Measurements from ENCODE around the gene SLC7A7. TPM values are rescaled to one million over a fixed set of nuclear protein-coding genes. Genes with fewer than 3 reads are reported as not detected.

SLC7A7 gene
- total and polyA plus RNA-seq, 2 of the 13 experiments (the other 11 are each of a cell fraction or from before 2014, with no cell fraction given) = 0.13 to 0.63 TPM

DNA sequence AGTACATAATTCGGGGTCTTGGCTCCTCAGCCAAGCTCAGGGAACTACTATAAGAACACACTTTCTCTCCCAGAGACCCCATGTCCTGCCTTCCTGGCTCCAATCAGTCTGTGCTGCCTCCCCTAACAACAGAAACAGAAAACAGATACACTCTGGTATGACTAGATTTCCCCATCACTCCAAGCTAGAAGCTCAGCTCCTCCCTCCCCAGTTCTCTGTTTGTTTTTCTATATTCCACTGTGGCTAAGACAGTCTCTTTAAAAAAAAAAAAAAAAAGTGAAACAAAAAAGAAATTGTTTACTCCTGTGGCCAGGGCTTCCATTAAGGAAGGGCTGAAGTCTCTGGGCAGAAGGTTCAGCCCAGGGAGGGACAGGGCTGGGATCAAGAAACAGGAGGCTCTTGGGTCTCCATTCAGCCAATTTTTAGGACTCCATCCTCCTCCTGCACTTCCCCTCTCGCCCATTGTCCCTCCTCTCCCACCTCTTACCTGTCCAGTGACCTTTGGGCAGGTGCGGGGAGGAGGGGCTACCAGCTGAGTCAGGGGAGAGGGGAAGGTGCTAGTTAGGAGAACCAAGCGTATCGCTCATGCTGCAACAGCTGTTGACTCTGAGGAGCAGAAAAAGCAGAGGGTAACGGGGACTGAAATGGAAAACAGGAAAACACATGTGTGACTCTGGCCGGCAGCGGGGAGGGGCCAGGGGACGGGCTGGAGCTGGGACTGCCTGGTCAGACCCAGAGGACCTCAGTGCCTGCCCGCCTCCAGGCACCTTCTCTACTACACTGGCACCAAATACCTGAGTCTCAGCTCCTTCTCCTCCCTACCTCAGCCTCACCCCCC, 4.1 kb upstream of the SLC7A7 start (continued):
- TF ChIP-seq, protein P1, sequence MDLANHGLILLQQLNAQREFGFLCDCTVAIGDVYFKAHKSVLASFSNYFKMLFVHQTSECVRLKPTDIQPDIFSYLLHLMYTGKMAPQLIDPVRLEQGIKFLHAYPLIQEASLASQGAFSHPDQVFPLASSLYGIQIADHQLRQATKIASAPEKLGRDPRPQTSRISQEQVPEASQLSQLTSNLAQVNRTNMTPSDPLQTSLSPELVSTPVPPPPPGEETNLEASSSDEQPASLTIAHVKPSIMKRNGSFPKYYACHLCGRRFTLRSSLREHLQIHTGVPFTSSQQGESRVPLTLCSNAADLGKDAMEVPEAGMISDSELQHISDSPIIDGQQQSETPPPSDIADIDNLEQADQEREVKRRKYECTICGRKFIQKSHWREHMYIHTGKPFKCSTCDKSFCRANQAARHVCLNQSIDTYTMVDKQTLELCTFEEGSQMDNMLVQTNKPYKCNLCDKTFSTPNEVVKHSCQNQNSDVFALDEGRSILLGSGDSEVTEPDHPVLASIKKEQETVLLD (CRISPR knock-in tag; IDR thresholded peaks at IDR 0.05; ENCODE audit: low read depth) = no peak
- TF ChIP-seq, protein P2, sequence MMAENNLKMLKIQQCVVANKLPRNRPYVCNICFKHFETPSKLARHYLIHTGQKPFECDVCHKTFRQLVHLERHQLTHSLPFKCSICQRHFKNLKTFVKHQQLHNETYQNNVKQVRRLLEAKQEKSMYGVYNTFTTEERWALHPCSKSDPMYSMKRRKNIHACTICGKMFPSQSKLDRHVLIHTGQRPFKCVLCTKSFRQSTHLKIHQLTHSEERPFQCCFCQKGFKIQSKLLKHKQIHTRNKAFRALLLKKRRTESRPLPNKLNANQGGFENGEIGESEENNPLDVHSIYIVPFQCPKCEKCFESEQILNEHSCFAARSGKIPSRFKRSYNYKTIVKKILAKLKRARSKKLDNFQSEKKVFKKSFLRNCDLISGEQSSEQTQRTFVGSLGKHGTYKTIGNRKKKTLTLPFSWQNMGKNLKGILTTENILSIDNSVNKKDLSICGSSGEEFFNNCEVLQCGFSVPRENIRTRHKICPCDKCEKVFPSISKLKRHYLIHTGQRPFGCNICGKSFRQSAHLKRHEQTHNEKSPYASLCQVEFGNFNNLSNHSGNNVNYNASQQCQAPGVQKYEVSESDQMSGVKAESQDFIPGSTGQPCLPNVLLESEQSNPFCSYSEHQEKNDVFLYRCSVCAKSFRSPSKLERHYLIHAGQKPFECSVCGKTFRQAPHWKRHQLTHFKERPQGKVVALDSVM (CRISPR knock-in tag; IDR thresholded peaks at IDR 0.05) = no peak
- TF ChIP-seq ZSCAN12 (CRISPR knock-in tag; IDR thresholded peaks at IDR 0.05) (no peak), SALL1 (CRISPR knock-in tag; IDR thresholded peaks at IDR 0.05) (peak; percentile 58; the same call in 1 of the 2 replicates), HMG20A (CRISPR knock-in tag; IDR thresholded peaks at IDR 0.05; ENCODE audit: borderline replicate concordance) (0 out of 2 replicates have a peak, but pooled peaks have one; percentile 18), ZNF501 (CRISPR knock-in tag; IDR thresholded peaks at IDR 0.05) (no peak; the same call in 1 of the 2 replicates), ARNT (IDR thresholded peaks at IDR 0.05) (no peak), RBFOX2 (IDR thresholded peaks at IDR 0.05; ENCODE audit: low read depth, low read length) (no peak), CBFB (CRISPR knock-in tag; IDR thresholded peaks at IDR 0.05) (no peak), ZNF768 (CRISPR knock-in tag; IDR thresholded peaks at IDR 0.05) (no peak), POLR2AphosphoS2 (IDR thresholded peaks at IDR 0.05; ENCODE audit: low read depth, low read length) (no peak), ZNF776 (CRISPR knock-in tag; IDR thresholded peaks at IDR 0.05) (no peak), RFX1 (IDR thresholded peaks at IDR 0.05) (no peak; the same call in 1 of the 2 replicates), ZNF781 (CRISPR knock-in tag; IDR thresholded peaks at IDR 0.05; ENCODE audit: borderline replicate concordance, not compliant biosample characterization) (no peak), PHF20 (CRISPR knock-in tag; IDR thresholded peaks at IDR 0.05) (0 out of 2 replicates have a peak, but pooled peaks have one; percentile 44), ATM (IDR thresholded peaks at IDR 0.05; ENCODE audit: borderline replicate concordance) (no peak), GLI4 (CRISPR knock-in tag; IDR thresholded peaks at IDR 0.05; ENCODE audit: borderline replicate concordance) (no peak), HDAC1 (CRISPR knock-in tag; IDR thresholded peaks at IDR 0.05) (peak; percentile 49; the same call in 1 of the 2 replicates), ZNF552 (CRISPR knock-in tag; IDR thresholded peaks at IDR 0.05; ENCODE audit: borderline replicate concordance) (no peak; the same call in 1 of the 2 replicates)
- TF ChIP-seq, protein P3, sequence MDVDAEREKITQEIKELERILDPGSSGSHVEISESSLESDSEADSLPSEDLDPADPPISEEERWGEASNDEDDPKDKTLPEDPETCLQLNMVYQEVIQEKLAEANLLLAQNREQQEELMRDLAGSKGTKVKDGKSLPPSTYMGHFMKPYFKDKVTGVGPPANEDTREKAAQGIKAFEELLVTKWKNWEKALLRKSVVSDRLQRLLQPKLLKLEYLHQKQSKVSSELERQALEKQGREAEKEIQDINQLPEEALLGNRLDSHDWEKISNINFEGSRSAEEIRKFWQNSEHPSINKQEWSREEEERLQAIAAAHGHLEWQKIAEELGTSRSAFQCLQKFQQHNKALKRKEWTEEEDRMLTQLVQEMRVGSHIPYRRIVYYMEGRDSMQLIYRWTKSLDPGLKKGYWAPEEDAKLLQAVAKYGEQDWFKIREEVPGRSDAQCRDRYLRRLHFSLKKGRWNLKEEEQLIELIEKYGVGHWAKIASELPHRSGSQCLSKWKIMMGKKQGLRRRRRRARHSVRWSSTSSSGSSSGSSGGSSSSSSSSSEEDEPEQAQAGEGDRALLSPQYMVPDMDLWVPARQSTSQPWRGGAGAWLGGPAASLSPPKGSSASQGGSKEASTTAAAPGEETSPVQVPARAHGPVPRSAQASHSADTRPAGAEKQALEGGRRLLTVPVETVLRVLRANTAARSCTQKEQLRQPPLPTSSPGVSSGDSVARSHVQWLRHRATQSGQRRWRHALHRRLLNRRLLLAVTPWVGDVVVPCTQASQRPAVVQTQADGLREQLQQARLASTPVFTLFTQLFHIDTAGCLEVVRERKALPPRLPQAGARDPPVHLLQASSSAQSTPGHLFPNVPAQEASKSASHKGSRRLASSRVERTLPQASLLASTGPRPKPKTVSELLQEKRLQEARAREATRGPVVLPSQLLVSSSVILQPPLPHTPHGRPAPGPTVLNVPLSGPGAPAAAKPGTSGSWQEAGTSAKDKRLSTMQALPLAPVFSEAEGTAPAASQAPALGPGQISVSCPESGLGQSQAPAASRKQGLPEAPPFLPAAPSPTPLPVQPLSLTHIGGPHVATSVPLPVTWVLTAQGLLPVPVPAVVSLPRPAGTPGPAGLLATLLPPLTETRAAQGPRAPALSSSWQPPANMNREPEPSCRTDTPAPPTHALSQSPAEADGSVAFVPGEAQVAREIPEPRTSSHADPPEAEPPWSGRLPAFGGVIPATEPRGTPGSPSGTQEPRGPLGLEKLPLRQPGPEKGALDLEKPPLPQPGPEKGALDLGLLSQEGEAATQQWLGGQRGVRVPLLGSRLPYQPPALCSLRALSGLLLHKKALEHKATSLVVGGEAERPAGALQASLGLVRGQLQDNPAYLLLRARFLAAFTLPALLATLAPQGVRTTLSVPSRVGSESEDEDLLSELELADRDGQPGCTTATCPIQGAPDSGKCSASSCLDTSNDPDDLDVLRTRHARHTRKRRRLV (CRISPR knock-in tag; IDR thresholded peaks at IDR 0.05) = no peak

All from HepG2 (cell line).